OCI-LY7 (cell line): ENCODE data around the gene GINM1. TPM values are rescaled to one million over a fixed set of nuclear protein-coding genes. Genes with fewer than 3 reads are reported as not detected.

Experiments used
- BruUV-seq: library from RNA; stranded (reverse); fragments of 400-500 nt; replicated peaks from 2 replicates; lab custom pipeline; 2021; lab: Mats Ljungman, UMichigan
- CTCF ChIA-PET: fragments of 300-600 bp; sonication (Branson Sonifier 250); formaldehyde crosslinking; loops from one replicate; lab custom pipeline; 2022; ENCODE audit warnings: antibody characterized with exemption; ENCODE audit not compliant: unreplicated experiment; lab: Charles Lee
- POLR2A ChIA-PET: fragments of 300-600 bp; sonication (Branson Sonifier 250); formaldehyde crosslinking; loops from one replicate; lab custom pipeline; 2022; ENCODE audit warnings: antibody characterized with exemption; lab: Charles Lee
- DNase-seq: peaks from one replicate; pipeline ENCODE4 v3.0.0-alpha.2; 2015; ENCODE audit warnings: low spot score
- H2AFZ ChIP-seq: fragments of 200-600 bp; sonication (generic), shearing (Covaris generic); 2 replicates; pipeline ENCODE4 v1.6.1; 2014; ENCODE audit warnings: mild to moderate bottlenecking, antibody characterized with exemption, low read length, moderate library complexity
- H3K27ac ChIP-seq: fragments of 200-600 bp; sonication (generic); 2 replicates; pipeline ENCODE4 v1.5.1; 2014; ENCODE audit warnings: mixed run types, low read depth, mild to moderate bottlenecking, moderate library complexity, low read length, inconsistent platforms; ENCODE audit not compliant: poor library complexity, severe bottlenecking
- H3K36me3 ChIP-seq: fragments of 200-600 bp; sonication (generic); 2 replicates; pipeline ENCODE4 v1.6.1; 2014; ENCODE audit warnings: mild to moderate bottlenecking, antibody characterized with exemption, low read length, moderate library complexity, mixed read lengths; ENCODE audit not compliant: insufficient read depth
- H3K4me1 ChIP-seq: fragments of 200-600 bp; sonication (generic); 2 replicates; pipeline ENCODE4 v1.5.1; 2014; ENCODE audit warnings: mild to moderate bottlenecking, low read length; ENCODE audit not compliant: insufficient read depth, poor library complexity, severe bottlenecking
- H3K4me2 ChIP-seq: fragments of 200-600 bp; sonication (generic); 2 replicates; pipeline ENCODE4 v1.6.1; 2014; ENCODE audit warnings: mild to moderate bottlenecking, low read length
- H3K4me3 ChIP-seq: fragments of 200-600 bp; sonication (generic); 2 replicates; pipeline ENCODE4 v1.5.1; 2014; ENCODE audit warnings: mild to moderate bottlenecking, low read depth, low read length; ENCODE audit not compliant: poor library complexity, severe bottlenecking
- H3K79me2 ChIP-seq: fragments of 200-600 bp; sonication (generic); 2 replicates; pipeline ENCODE4 v1.6.1; 2016; ENCODE audit warnings: low read depth, mild to moderate bottlenecking, low read length, moderate library complexity, mixed read lengths; ENCODE audit not compliant: insufficient read depth
- H3K9me2 ChIP-seq: fragments of 200-600 bp; sonication (generic); 2 replicates; pipeline ENCODE4 v1.6.1; 2016; ENCODE audit warnings: mild to moderate bottlenecking, low read length, mixed read lengths; ENCODE audit not compliant: insufficient read depth
- H3K9me3 ChIP-seq: fragments of 200-600 bp; sonication (generic); 2 replicates; pipeline ENCODE4 v1.6.1; 2014; ENCODE audit warnings: mild to moderate bottlenecking, mixed run types, low read length, mixed read lengths
- H4K20me1 ChIP-seq: fragments of 200-600 bp; sonication (generic); 2 replicates; pipeline ENCODE4 v1.6.1; 2014; ENCODE audit warnings: mild to moderate bottlenecking, antibody characterized with exemption, low read length, moderate library complexity, mixed read lengths; ENCODE audit not compliant: insufficient read depth
- EZH2phosphoT487 ChIP-seq: fragments of 200-600 bp; sonication (generic); IDR thresholded peaks from 2 replicates; pipeline ENCODE4 v1.6.1; 2018; ENCODE audit warnings: low read depth, borderline replicate concordance, mild to moderate bottlenecking, mixed run types, antibody characterized with exemption, low read length, moderate library complexity, mixed read lengths
- intact Hi-C: fragments of 100-400 bp; cut with micrococcal nuclease; formaldehyde crosslinking; loops from one replicate; pipeline ENCODE4 v1.10.0; 2022; ENCODE audit not compliant: unreplicated experiment
- total RNA-seq, 2 experiments: library from RNA; depleted of rRNA in 1 of 2; stranded (reverse); fragments of >200 nt in 1 of 2; shearing (Covaris generic) in 1 of 2; gene quantifications; 2 replicates each; pipeline ENCODE4 v1.2.3, GENCODE V29; 2014 to 2022
- TF ChIP-seq, protein P1 (sequence below): fragments of 200-600 bp; sonication (generic); conservative IDR thresholded peaks from 2 replicates; pipeline ENCODE4 v1.5.1; 2014; ENCODE audit warnings: mild to moderate bottlenecking, antibody characterized with exemption, low read length, moderate library complexity, mixed read lengths

The GINM1 gene
- total RNA-seq, 2 experiments from 2014 or later = 17.2 to 38.1 TPM

DNA sequence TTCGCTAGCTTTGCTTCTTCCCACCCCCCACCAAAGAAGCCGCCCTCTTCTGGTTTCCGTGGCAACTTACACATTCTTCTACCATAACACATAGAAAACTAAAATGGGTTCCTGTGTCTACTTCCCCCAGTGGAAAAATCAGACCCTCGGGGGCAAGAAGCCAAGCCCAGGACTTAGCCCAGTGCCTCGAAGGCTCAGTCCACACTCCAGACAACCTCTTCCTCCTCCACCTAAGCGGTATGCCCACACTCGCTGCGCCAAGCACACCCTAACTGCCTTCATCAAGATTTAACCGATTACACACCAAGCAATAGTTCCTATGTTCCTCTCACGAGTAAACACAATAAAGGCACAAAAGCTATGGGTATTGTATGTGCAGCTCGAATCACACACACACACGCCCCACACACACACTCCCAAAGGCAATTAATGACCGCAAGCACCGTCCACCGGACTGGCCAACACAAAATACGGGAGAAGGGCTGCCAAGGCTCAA, 20.9 kb upstream of the GINM1 start:
- peak overlapping the region; percentile 83 for H2AFZ ChIP-seq
- peaks cover 26% of the 10 kb centered on the region for H3K4me1 ChIP-seq
- no peak for TF ChIP-seq EZH2phosphoT487
- TF ChIP-seq, protein P1, sequence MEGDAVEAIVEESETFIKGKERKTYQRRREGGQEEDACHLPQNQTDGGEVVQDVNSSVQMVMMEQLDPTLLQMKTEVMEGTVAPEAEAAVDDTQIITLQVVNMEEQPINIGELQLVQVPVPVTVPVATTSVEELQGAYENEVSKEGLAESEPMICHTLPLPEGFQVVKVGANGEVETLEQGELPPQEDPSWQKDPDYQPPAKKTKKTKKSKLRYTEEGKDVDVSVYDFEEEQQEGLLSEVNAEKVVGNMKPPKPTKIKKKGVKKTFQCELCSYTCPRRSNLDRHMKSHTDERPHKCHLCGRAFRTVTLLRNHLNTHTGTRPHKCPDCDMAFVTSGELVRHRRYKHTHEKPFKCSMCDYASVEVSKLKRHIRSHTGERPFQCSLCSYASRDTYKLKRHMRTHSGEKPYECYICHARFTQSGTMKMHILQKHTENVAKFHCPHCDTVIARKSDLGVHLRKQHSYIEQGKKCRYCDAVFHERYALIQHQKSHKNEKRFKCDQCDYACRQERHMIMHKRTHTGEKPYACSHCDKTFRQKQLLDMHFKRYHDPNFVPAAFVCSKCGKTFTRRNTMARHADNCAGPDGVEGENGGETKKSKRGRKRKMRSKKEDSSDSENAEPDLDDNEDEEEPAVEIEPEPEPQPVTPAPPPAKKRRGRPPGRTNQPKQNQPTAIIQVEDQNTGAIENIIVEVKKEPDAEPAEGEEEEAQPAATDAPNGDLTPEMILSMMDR = peak; percentile 71
- peak overlapping the region; percentile 86 for H3K27ac ChIP-seq
- H3K9me3 ChIP-seq = no peaks in the 10 kb centered on the region
- intact Hi-C loops = loop anchor here (5.0 kb wide), 1 partner anchor 172 kb away; the partner anchor contains the start of gene LATS1
- POLR2A ChIA-PET = interaction anchor here (0.7 to 1.4 kb wide), 5 partner anchors 9 to 334 kb away, joined by 3 to 5 read pairs (median 4); no protein-coding TSS in a partner anchor
- CTCF ChIA-PET = interaction anchor here (0.5 to 1.2 kb wide), 4 partner anchors 8 to 205 kb away, joined by 3 to 4 read pairs (median 4); no protein-coding TSS in a partner anchor
- H3K9me2 ChIP-seq = no peaks in the 10 kb centered on the region
- peak overlapping the region; percentile 78 for H3K4me2 ChIP-seq
- peaks cover 14% of the 10 kb centered on the region for H3K36me3 ChIP-seq
- peak; percentile 70 for DNase-seq
- H4K20me1 ChIP-seq = no peaks in the 10 kb centered on the region
- H3K4me3 ChIP-seq = peak overlapping the region; percentile 92
- peaks cover 55% of the 10 kb centered on the region for H3K79me2 ChIP-seq
- TSS peak; percentile 69 for BruUV-seq

DNA sequence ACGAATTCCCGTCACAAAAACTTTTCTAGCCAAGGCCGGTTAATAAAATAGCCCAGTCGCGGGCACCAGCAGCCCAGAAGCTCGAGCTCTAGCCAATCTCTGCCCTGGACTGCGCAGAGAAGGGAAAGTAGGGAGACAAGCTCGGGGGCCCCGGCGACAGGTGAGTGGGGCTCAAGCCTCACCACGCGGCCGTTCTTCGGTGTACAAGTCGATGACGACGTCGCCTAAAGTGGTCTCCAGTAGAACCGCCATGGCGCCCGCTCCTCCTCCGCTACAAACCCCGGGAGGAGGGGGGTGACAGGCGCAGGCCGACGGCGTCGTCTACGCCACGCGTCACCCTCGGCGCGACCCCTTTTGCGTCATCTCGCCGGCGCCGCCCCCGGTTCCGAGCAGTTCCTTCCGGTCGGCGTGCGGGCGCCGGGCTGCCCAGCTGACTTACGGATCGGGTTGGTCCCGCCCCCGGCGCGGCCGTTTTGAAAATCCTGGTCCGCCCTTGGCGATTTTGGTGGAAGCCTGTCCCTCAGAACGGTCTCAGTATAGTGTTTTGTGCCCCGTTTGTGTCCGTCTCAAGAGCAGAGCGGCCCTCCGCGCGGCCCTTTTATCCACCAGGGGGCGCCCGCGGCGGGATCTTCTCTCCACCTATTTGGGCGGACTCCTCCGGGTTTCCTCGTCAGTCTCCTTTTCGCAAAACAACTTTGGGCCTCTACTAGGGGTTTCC, 20.3 kb upstream of the GINM1 start, which contains the start of gene PPIL4:
TSS of gene PPIL4 (minus strand) at position 290 of the 718 bp plus-strand sequence. CDS start at position 252, 38 bp downstream.
- TF ChIP-seq EZH2phosphoT487 = no peak
- TF ChIP-seq, protein P1 = peak; percentile 100
- H3K4me2 ChIP-seq = peak within 1 kb of the TSS; percentile 79
- peak within 1 kb of the TSS; percentile 86 for H3K27ac ChIP-seq
- ChIA-PET POLR2A (interaction anchor here (0.8 to 1.3 kb wide), 4 partner anchors 15 to 223 kb away, joined by 3 to 5 read pairs (median 4); no protein-coding TSS in a partner anchor), CTCF (interaction anchor here (0.5 to 1.2 kb wide), 4 partner anchors 9 to 204 kb away, joined by 3 to 4 read pairs (median 4); no protein-coding TSS in a partner anchor)
- intact Hi-C loops = loop anchor here (1.0 to 5.0 kb wide), 3 partner anchors 19 to 171 kb away; partner anchors contain the start of genes KATNA1 and LATS1
- no peaks in the 10 kb centered on the region for H3K9me3 ChIP-seq
- peaks cover 26% of the 10 kb centered on the region for H3K4me1 ChIP-seq
- DNase-seq = peak; percentile 96
- H4K20me1 ChIP-seq = no peaks in the 10 kb centered on the region
- no peaks in the 10 kb centered on the region for H3K9me2 ChIP-seq
- H2AFZ ChIP-seq = peak within 1 kb of the TSS; percentile 83
- BruUV-seq = no TSS peak
- peaks cover 49% of the 10 kb centered on the region for H3K79me2 ChIP-seq
- peaks cover 10% of the 10 kb centered on the region; the same call in 1 of the 2 replicates for H3K36me3 ChIP-seq
- peak within 1 kb of the TSS; percentile 92 for H3K4me3 ChIP-seq
